GM21390 (cell line): ENCODE data around the gene GPR183.

ENCODE experiments used
- ATAC-seq: cut with Tn5 transposase; IDR thresholded peaks from one replicate; pipeline ENCODE4 v1.9.1; 2021; ENCODE audit not compliant: unreplicated experiment

GPR183 gene

GRCh38 chr13:99296398-99296797, 10.8 kb downstream of the GPR183 start:
- ATAC-seq = peak; percentile 62

- no peak for ATAC-seq
These were observed 11.5 kb downstream of the GPR183 start for GRCh38 chr13:99295488-99296252.

GRCh38 chr13:99294958-99295357, 12.2 kb downstream of the GPR183 start:
- no peak for ATAC-seq

DNA sequence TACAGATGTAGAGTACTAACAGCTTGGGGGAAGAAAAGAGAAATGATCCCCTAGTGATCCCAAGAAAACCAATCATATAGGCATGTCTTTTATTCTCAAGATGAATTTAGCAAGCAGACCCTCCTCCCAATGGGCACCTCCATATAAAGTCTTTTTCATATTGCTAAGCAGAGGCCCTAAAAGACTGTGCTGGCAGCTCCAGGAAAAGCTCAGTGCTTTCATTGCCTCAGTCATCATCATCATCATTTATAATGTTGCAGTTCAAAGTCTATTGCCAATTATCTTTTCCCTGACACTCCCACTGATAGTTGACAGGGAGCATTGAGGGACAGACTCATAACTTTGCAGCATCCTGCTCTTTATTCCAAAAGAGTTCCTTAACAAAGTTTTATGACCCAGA, 13.0 kb downstream of the GPR183 start:
- ATAC-seq = no peak

DNA sequence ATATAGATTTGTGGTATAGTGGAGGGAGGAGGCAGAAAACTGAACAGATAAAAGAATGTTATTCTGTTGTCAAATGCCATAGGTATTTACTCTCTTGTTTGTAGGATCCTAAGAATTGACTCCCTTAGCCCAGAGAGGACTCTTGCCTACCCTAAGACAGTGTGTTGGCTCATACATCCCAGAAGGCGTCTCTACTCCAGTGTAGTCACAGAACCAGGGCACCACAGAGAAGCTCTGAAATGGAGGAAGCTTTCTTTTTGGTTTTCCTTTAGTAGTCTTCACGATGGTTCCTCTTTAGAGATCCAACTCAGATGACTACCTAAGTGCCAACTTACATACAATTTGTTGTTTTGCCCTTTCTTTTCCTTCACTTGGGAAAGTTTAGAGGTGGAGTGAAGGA, 14.0 kb downstream of the GPR183 start:
- no peak for ATAC-seq

- no peak for ATAC-seq
These were observed 16.3 kb downstream of the GPR183 start for GRCh38 chr13:99290894-99291293.

DNA sequence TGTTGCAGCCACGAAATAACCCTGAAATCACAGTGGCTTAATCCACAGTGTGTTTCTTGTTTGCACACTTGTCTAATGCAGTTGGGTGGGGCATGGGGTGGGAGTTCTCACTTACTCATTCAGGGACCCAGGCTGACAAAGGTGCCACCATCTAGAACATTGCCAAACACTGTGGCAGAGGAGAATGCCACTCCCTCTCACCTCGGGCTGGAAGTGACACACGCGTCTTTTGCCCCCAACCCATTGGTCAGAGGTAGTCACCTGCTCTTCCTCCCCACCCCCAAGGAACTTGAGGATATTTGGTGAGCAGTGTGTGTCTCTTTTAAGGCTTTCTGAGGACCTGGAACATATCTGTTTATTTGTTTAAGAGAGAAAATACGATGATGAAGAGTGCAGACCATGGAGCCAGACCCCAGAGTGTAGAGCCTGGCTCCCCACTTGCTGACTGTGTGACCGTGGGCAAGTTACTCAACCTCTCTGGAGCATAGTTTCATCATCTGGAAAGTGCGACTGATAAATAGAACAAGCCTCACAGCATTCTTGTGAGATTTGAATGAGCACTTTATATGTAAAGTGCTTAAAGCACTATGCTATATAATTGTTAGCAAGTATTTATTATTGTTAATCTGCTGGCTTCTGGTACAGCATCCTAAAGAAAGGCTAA, 17.4 kb downstream of the GPR183 start:
- ATAC-seq = no peak

DNA sequence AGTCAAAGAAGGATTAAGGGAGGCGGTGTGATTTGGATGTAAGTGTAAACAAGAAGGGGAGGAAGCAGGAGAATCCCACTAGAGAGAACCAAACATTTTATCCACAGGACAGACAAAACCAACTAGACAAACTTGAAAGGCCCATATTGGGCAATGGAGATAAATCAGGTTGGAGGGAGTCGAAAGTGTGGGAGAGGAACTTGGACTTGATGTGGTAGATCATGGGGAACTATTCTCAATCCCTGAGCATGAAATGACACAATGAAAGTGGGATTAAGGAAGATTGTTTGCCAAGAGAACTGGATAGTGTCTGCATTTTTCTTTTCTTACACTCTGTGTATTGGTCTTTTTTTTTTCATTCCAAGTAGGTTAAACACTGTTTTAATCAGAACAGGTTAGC, 17.9 kb downstream of the GPR183 start:
- ATAC-seq = no peak

GRCh38 chr13:99288089-99288488, 19.1 kb downstream of the GPR183 start:
- ATAC-seq = peak; percentile 84

GRCh38 chr13:99287551-99287950, 19.6 kb downstream of the GPR183 start:
- peak; percentile 9 for ATAC-seq

GRCh38 chr13:99285432-99286182, 21.6 kb downstream of the GPR183 start:
- ATAC-seq = no peak

GRCh38 chr13:99282264-99283231, 24.7 kb downstream of the GPR183 start:
- ATAC-seq = peak; percentile 67

DNA sequence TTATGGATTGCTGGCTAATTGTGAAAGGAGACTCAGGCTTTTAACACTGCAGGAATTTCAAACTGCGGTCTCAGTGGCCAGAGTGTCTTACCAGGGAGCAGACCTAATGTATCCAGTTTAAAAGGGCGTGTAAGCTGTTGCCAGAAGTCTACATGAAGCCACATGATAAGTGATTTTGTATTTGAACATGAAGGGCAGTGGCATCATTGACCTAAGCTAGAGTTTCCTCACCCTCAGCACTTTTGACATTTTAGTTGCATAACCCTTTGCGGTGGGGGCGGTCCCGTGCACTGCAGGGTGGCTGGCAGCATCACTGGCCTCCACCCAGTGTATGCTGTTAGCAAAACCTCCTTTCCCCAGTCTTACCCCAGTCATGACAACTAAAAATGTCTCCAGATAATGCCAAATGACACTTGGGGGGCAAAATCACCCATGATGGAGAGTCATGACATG, 25.4 kb downstream of the GPR183 start:
- peak; percentile 65 for ATAC-seq

GRCh38 chr13:99280166-99280565, 27.0 kb downstream of the GPR183 start:
- ATAC-seq = no peak

GRCh38 chr13:99279637-99280036, 27.6 kb downstream of the GPR183 start:
- no peak for ATAC-seq

DNA sequence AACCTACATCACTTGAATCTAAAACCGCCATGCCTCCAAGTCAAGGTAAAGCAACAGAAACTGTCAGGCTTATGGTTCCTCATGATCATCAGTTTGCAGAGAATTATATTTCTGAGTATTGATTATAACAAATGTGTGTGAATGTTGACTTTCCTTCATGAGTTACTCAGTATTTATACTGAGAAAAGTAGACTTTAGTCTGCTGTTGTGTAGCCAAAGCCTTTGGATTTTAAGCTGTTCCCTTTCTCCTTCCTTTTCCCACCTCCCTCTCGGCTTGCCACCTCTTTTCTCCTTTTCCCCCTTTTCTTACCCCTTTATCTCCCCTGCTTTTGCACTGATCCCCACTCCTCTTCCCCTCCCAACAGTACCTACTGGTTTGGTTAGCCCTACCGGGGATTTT, 28.4 kb downstream of the GPR183 start:
- no peak for ATAC-seq

GRCh38 chr13:99278200-99278599, 29.0 kb downstream of the GPR183 start:
- no peak for ATAC-seq

DNA sequence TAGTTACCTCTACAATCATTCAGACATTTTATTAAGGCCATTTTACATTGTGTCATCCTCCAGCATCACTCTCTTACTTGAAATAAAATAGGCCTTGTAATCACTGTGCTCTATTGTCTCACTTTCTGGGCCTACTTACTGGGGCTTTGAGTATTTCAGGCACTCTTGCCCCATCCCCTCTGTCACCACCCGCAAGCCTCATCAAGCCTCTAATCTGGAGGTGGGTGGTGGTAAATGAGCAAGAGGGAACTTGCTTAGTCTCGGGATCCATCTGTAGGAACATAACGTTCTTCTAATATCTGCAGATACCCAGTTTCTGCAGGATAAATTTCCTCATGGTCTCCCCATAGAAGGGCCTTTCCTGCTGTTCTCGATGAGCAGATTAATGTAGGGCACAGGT, 29.6 kb downstream of the GPR183 start:
- ATAC-seq = no peak

GRCh38 chr13:99276706-99277105, 30.5 kb downstream of the GPR183 start:
- no peak for ATAC-seq

GRCh38 chr13:99275093-99275469, 32.1 kb downstream of the GPR183 start:
- peak; percentile 61 for ATAC-seq

DNA sequence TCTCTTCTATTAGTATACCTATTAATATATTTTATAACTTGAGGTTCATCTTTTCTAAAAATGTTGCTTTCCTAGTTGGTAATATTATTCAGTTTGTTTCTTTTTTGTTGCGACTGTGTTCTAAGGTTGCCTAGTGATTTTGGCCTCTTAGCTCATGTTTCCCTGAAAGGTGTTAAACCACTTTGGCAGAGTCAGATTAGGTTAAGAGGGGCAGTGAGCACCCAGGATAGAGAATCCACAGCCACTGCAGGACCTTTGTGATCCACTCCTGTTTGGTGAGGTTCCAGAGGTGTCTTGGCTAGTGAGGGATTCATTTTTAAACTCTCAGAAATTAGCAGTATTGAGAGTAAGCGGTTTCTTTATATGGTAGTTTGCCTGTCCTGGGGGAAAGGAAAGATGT, 34.1 kb downstream of the GPR183 start:
- no peak for ATAC-seq
